HG03066 (cell line): ENCODE results near the gene SPPL2B.
"Not testable (repeated sequence)": the region's sequence is repeated elsewhere in the genome, so short reads cannot be mapped to it uniquely, and the experiment has no call there.

Source experiments
- ATAC-seq: cut with Tn5 transposase; IDR thresholded peaks from one replicate; pipeline ENCODE4 v1.9.1; 2021; ENCODE audit warnings: low read depth; ENCODE audit not compliant: unreplicated experiment

Gene SPPL2B

DNA sequence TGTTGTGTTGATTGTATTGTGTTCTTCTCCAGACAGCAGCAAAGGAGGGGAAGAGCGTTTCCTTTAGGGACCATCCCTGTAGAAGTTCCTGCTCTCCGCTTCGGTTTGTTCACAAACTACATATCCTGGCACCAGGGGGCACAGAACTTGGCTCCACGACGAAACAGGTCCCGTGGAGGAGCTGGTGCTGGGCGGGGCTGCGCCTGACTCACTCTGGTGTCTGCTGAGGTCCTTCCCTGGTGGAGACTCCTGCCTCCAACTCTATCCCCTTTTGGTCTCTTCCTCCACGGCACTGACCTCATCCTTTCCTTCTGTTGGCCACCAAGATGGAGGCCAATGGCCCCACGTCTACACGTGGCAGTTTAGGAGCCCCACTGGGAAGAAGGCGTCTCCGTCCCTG is 46.3 kb downstream of the SPPL2B start:
- no peak for ATAC-seq

- no peak for ATAC-seq
Observed at GRCh38 chr19:2375353-2376121, 47.1 kb downstream of the SPPL2B start.

DNA sequence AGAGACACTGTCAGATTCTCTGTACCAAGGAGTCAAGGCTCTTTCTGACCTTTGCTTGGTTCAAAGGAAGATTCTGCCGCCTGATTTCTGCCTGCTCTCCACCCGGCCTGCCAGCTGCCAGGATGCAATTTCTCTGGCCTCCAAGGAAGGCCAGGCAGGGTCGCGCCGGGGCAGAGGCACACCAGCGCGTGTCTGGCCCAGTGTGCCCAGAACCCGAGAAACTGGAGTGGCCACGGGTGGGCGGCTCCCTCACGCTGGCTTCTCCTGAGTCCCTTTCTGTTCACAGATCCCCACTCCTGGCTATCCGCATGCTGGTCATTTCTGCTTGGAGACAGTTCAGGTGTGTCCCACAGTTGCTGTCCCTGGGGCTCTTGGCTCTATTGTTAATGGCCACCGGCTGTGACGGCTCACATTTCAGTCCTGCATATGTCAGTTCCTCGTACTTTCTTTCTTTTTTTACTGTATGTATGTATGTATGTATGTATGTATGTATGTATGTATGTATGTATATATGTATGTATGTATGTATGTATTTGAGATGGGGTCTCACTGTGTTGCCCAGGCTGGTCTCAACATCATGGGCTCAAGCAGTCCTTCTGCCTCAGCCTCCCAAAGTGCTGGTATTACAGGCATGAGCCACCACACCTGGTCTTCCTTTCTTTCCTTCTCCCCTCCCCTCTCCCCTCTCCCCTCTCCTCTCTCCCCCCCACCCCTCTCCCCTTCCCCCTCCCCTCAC is 48.5 kb downstream of the SPPL2B start:
- no peak for ATAC-seq

GRCh38 chr19:2380567-2380966 is 52.1 kb downstream of the SPPL2B start:
- ATAC-seq, result no peak

GRCh38 chr19:2381148-2381820 is 52.8 kb downstream of the SPPL2B start:
- ATAC-seq, result no peak

GRCh38 chr19:2382530-2383222 is 54.2 kb downstream of the SPPL2B start:
- no peak for ATAC-seq

DNA sequence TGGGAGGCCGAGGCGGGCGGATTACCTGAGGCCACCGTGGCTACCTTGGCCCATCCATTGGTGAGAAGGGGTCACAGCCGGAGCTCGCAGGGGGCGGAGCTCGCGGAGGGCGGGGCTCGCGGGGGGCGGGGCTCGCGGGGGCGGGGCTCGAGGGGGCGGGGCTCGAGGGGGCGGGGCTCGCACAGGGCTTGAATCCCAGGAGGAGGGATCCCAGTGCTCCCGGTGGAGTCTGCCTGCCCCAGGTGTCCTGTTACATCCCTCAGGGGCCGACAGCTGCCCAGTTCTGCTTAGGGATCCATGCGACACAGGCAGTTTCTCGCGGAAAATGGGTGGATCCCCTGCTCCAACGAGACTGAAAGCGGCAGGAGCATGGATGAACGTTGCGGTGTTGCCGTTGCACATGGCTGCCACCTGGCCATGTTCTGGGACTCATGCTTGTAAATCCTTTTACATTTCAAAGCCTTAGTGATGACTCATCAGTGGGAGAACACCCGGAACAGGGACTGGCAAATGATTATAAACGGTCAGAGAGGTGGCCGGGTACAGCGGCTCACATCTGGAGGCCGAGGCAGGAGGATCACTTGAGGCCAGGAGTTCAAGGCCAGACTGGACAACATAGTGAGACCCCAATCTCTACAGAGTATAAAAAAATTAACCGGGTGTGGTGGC is 56.7 kb downstream of the SPPL2B start:
- no peak for ATAC-seq

- no peak for ATAC-seq
Observed at GRCh38 chr19:2387367-2388288, 59.1 kb downstream of the SPPL2B start.

DNA sequence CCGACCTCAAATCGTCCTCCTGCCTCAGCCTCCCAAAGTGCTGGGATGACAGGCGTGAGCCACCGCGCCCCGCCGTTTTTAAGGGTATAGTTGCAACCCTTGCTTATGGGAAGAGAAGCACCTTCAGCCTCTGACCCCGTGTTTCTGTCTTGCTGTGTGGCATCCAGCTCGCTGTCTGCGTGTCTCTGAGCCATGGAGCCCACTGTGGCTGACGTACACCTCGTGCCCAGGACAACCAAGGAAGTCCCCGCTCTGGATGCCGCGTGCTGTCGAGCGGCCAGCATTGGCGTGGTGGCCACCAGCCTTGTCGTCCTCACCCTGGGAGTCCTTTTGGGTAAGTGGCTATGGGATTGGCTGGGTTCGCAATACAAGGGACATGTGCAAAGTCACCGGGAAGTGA is 61.1 kb downstream of the SPPL2B start:
- ATAC-seq, result no peak

DNA sequence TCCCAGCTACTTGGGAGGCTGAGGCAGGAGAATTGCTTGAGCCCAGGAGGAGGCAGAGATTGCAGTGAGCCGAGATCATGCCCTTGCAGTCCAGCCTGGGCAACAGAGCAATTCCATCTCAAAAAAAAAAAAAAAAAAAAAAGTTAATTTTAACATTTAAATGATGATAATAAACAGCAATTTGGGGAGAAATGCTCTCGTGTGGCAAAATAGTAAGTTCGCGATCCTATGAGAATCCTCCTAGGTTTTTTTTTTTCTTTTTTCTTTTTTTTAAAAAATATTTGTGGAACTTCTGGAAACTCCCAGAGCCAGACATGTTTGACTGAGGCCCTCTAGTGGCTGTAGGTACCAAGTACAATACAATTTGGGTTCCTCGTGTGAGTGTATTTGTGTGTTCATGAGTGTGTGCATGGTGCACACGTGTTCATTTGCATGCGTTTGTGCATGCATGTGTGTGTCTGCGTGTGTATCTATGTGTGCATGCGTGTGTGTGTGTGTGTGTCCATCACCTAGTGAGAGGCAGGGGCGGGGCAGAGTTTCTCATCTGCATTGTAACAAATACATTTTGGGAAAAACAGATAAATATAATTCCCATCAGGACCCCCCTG is 62.7 kb downstream of the SPPL2B start:
- ATAC-seq, result no peak

- ATAC-seq, result no peak
Observed at GRCh38 chr19:2392366-2392765, 63.9 kb downstream of the SPPL2B start.

DNA sequence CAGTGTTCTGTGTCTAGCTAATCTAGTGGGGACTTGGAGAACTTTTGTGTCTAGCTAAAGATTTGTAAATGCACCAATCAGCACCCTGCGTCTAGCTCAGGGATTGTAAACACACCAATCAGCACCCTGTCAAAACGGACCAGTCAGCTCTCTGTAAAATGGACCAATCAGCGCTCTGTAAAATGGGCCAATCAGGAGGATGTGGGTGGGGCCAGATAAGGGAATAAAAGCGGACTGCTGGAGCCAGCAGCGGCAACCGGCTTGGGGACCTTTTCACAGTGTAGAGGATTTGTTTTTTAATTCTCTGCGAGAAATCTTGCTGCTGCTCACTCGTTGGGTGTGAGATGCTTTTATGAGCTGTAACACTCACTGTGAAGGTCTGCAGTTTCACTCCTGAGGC is 64.4 kb downstream of the SPPL2B start:
- ATAC-seq, result not testable (repeated sequence)

GRCh38 chr19:2394054-2394441 is 65.6 kb downstream of the SPPL2B start:
- no peak for ATAC-seq

- ATAC-seq, result no peak
Observed at GRCh38 chr19:2394442-2395292, 66.2 kb downstream of the SPPL2B start.

DNA sequence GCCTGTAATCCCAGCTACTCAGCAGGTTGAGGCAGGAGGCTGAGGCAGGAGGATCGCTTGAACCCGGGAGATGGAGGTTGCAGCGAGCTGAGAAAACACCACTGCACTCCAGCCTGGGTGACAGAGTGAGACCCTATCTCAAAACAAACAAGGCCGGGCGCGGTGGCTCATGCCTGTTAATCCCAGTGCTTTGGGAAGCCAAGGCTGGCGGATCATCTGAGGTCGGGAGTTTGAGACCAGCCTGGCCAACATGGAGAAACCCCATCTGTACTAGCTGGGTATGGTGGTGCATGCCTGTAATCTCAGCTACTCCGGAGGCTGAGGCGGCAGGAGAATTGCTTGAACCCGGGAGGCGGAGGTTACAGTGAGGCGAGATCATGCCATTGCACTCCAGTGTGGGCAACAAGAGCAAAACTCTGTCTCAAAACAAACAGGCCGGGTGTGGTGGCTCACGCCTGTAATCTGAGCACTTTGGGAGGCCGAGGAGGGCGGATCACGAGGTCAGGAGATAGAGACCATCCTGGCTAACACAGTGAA is 66.9 kb downstream of the SPPL2B start:
- not testable (repeated sequence) for ATAC-seq

- ATAC-seq, result not testable (repeated sequence)
Observed at GRCh38 chr19:2397173-2397572, 68.7 kb downstream of the SPPL2B start.

- ATAC-seq, result no peak
Observed at GRCh38 chr19:2398735-2399305, 70.3 kb downstream of the SPPL2B start.
